Lower leg skin (tissue), 4 donors: ENCODE results near the gene CSF2. TPM values are rescaled to one million over a fixed set of nuclear protein-coding genes. Genes with fewer than 3 reads are reported as not detected.

Experiments used
- DNase-seq, 2 donors: peaks; one replicate each; pipeline ENCODE4 v3.0.0-alpha.2; 2019; ENCODE audit warnings: low spot score in 2 of 2
- H3K4me3 ChIP-seq: fragments of 200-600 bp; sonication (generic); 2 replicates; pipeline ENCODE4 v1.5.1; 2017; ENCODE audit warnings: mild to moderate bottlenecking, low read depth; ENCODE audit not compliant: poor library complexity, severe bottlenecking
- POLR2A ChIP-seq, 2 donors: fragments of 450-650 bp; IDR thresholded peaks; one replicate each; pipeline ENCODE4 v1.6.1; 2016 to 2017; ENCODE audit warnings: antibody characterized with exemption in 2 of 2, mild to moderate bottlenecking in 1 of 2, moderate library complexity in 1 of 2
- WGBS, 2 donors: methylation state at CpG; one replicate each; pipeline ENCODE4 v1.1.5; 2018; 5-methylcytosine and 5-hydroxymethylcytosine counted together
- intact Hi-C: fragments of 100-400 bp; cut with DNase I; formaldehyde crosslinking; loops from one replicate; pipeline ENCODE4 v1.15.0; 2023; ENCODE audit warnings: low total_unique reads
- total RNA-seq, 4 donors: library from RNA; depleted of rRNA; stranded (reverse); fragments of >200 nt; gene quantifications; one replicate each; pipeline ENCODE4 v1.1.0, GENCODE V29; 2016
- TF ChIP-seq, protein P1 (sequence below), 3 donors: fragments of 450-650 bp; IDR thresholded peaks; one replicate each; pipeline ENCODE4 v1.5.1; 2016; ENCODE audit warnings: antibody characterized with exemption in 3 of 3, mild to moderate bottlenecking in 3 of 3, moderate library complexity in 2 of 3

CSF2 gene
- total RNA-seq, 4 donors from 2014 or later = not detected

GRCh38 chr5:132054697-132055440 is 18.7 kb upstream of the CSF2 start:
- 73 to 78% methylated on average over 9 of the region's 9 CpGs for WGBS, 2 donors
- TF ChIP-seq, protein P1, sequence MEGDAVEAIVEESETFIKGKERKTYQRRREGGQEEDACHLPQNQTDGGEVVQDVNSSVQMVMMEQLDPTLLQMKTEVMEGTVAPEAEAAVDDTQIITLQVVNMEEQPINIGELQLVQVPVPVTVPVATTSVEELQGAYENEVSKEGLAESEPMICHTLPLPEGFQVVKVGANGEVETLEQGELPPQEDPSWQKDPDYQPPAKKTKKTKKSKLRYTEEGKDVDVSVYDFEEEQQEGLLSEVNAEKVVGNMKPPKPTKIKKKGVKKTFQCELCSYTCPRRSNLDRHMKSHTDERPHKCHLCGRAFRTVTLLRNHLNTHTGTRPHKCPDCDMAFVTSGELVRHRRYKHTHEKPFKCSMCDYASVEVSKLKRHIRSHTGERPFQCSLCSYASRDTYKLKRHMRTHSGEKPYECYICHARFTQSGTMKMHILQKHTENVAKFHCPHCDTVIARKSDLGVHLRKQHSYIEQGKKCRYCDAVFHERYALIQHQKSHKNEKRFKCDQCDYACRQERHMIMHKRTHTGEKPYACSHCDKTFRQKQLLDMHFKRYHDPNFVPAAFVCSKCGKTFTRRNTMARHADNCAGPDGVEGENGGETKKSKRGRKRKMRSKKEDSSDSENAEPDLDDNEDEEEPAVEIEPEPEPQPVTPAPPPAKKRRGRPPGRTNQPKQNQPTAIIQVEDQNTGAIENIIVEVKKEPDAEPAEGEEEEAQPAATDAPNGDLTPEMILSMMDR (IDR thresholded peaks at IDR 0.05) = no peak
- TF ChIP-seq POLR2A (IDR thresholded peaks at IDR 0.05) = no peak
- intact Hi-C loops = no loop called here
- no peak overlapping the region for H3K4me3 ChIP-seq
- peak in 1 of 2 donors; percentile 76 for DNase-seq

- intact Hi-C loops = no loop called here
- no peak overlapping the region for H3K4me3 ChIP-seq
- no peak for TF ChIP-seq POLR2A (IDR thresholded peaks at IDR 0.05)
- TF ChIP-seq, protein P1 (IDR thresholded peaks at IDR 0.05) = no peak
- 82 to 94% methylated on average over 1 of the region's 1 CpG for WGBS, 2 donors
- DNase-seq = peak in 1 of 2 donors; percentile 72
Measured at GRCh38 chr5:132055441-132055807, 18.2 kb upstream of the CSF2 start.

DNA sequence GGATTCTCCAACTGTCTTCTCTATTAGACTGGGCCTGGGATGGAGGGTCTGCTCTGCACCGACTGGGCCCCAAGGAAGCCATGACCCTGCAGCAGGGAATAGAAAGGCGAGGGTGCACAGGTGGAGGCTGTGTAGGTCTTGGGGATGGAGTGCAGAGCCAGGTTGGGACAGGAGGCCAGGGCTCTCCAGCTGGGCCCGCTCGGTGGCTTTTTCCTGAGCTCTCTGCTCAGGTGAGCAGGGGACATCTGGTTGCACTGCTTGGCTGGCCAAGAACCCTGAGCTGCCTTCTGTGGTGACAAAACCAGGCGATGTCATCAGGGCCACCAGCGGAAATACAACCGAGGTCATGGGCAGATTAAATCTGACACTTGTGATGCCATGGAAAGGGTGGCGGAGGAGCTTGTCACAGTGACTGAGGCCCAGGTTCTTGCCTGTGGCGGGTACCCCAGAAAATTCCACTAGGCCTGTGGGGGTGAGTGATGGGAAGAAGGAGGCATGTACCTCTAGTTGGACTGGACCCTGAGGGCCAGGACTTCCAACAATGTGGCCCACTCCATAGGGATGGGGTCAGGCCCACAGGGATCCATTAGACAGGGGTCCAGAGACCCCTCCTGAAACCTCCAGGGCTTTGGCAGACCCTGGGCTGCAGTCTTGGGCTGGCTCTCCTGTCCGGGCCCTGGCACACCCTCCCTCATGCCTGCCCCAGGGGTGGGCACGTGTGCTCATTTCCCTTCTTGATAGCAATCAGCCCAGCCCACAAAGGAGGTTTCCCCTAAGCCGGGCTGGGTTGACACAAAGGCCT is 17.6 kb upstream of the CSF2 start:
- TF ChIP-seq, protein P1 (IDR thresholded peaks at IDR 0.05) = no peak
- TF ChIP-seq POLR2A (IDR thresholded peaks at IDR 0.05) = no peak

DNA sequence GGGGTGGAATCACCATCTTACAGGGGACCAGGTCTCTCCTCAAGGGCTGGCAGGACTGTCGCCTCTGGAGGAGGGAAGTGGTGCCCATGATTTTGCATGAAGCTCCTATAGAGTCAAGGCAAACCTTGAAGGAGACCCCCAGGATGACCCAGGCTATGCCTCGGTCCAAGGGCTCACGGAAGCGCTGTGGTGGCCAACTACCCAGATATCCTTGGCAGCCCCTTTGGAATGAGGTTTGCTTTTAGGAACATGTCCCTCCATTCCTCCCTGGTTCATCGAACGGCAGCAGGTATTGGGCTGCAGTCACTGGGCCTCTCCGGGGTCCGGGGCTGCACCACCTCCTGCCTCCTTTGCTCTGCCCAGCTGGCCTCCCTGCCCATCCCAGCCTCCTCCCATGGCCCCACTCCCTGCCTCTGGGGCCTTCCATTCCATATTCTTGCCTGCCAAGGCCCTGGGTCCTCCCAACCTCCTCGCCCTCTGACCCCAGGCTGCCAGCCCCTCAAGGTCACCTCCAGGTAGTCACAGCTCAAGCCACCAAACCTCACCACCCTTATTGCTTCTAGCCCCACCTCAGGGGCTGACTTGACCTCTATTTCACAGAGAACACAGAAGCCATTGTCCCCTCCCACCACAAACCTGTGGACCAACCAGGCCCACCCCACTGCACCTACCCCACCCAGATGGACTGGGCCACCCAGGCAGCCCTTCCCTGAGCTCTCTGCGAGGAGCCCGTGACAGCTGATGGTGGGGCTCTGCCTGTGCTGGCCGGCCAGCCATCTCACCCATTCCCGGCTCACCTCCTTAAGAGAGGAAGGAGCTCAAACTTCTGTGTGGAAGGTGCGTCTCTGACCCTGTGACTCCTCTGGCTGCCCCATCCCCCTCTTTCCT is 16.7 kb upstream of the CSF2 start:
- 88 to 90% methylated on average over 13 to 14 of the region's 14 CpGs for WGBS, 2 donors
- no peak for TF ChIP-seq POLR2A (IDR thresholded peaks at IDR 0.05)
- TF ChIP-seq, protein P1 (IDR thresholded peaks at IDR 0.05) = no peak
- no peak overlapping the region for H3K4me3 ChIP-seq
- intact Hi-C loops = no loop called here
- peak; percentile 11 to 74 for DNase-seq

More for the DNA sequence above, 17.6 kb upstream of the CSF2 start:
- H3K4me3 ChIP-seq = no peak overlapping the region
- intact Hi-C loops = no loop called here
- WGBS, 2 donors = 77 to 78% methylated on average over 10 to 12 of the region's 12 CpGs
- DNase-seq = peak; percentile 14 to 84

DNA sequence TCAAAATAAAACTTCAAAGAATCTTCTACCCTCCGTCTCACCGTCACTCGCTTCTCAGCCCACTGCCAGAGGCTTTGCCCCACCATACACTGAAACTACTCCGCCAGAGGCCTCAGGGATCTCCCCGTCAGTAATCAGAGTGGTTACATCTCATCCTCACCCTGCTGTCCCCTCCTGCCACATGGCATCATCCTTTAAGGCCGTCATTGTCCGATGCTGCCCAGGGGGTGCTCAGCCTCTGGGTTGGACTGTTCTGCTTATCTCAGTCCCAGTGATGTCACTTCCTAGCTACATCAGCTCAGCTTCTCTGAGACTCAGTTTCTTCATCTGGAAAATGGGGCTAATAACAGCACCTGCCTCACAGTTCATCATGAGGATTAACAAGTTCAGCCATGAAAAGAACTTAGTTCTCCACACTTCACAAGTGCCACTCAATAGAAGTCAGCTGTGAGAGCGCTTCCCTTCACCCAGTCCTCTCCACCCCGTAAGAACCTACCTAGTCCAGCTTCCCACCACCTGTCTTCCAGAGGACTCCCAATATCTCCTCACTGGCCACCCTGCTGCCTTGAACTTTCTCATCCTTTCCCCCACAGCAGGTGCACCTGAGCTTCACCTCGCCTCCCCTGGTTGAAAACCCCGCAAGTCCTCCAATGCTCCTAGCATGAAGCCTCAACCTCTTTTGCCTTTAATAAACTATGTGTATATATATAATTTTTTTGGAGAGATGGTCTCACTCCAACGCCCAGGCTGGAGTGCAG is 15.9 kb upstream of the CSF2 start:
- 89 to 90% methylated on average over 12 of the region's 12 CpGs for WGBS, 2 donors
- intact Hi-C loops = no loop called here
- H3K4me3 ChIP-seq = no peak overlapping the region
- peak in 1 of 2 donors; percentile 46 for DNase-seq
- TF ChIP-seq, protein P1 (IDR thresholded peaks at IDR 0.05) = no peak
- TF ChIP-seq POLR2A (IDR thresholded peaks at IDR 0.05) = no peak
